GM19452 (cell line): ENCODE results near the gene LOXL1.

ENCODE experiments used
- ATAC-seq: cut with Tn5 transposase; IDR thresholded peaks from one replicate; pipeline ENCODE4 v1.9.1; 2021; ENCODE audit not compliant: unreplicated experiment

The LOXL1 gene

DNA sequence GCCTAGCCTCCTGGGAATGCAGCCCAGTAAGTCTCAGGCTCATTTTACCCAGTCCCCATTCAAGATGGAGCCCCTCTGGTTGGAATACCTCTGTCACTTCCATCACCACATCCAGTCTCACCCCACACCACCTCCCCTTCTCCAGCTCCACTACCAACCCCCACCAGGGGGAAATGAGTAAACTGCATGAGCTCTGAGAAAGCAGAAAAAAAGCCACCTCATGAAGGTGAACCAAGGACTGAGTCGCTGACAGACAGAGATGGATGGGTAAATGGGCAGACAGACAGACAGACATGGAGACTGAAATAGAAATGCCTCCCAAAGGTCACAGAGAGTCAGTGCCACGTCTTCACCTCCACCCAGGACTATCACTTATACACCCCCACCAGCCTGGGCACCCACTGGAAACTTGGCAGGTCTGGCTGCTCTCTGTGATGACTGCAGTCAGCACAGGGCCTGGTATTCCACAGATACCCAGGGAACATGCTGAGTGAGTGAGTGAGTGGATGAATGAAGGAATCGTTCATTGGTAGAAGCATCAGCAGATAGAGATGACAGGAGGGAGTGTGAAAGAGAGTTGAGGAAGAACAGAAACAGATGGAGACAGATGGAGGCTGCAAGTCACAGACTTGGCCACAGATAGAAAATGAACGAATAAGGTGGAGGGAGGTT is 4.9 kb upstream of the LOXL1 start:
- ATAC-seq = no peak

GRCh38 chr15:73922186-73923151 is 3.8 kb upstream of the LOXL1 start:
- no peak for ATAC-seq

GRCh38 chr15:73923156-73923487 is 3.1 kb upstream of the LOXL1 start:
- ATAC-seq = no peak

- ATAC-seq = no peak
Measured at GRCh38 chr15:73923488-73924164, 2.6 kb upstream of the LOXL1 start.

GRCh38 chr15:73924171-73924921 is 1.9 kb upstream of the LOXL1 start:
- ATAC-seq = no peak

DNA sequence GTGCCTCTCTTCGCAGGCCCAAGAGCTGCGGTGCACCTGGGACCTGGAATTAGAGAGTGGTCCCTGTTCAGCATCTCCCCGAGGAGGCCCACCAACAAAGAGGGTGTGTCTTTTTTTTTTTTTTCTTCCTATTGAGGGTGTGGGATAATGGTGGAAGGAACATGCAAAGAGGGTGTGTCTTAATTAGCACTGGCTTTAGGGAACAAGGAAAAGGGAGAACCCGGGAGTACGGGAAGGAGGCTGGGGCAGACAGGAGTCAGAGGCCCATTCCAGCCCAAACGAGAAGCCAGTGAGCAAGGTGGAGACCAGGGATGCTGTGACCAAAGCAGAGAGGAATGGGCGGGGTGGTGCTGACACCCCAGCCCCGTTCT is 429 bp upstream of the LOXL1 start:
- ATAC-seq = no peak

- no peak for ATAC-seq
Measured at GRCh38 chr15:73927003-73927475, 777 bp downstream of the LOXL1 start.

- ATAC-seq = no peak
Measured at GRCh38 chr15:73927476-73928240, 1.4 kb downstream of the LOXL1 start.

GRCh38 chr15:73928241-73928579 is 1.9 kb downstream of the LOXL1 start:
- no peak for ATAC-seq

GRCh38 chr15:73928971-73929627 is 2.8 kb downstream of the LOXL1 start:
- ATAC-seq = no peak

DNA sequence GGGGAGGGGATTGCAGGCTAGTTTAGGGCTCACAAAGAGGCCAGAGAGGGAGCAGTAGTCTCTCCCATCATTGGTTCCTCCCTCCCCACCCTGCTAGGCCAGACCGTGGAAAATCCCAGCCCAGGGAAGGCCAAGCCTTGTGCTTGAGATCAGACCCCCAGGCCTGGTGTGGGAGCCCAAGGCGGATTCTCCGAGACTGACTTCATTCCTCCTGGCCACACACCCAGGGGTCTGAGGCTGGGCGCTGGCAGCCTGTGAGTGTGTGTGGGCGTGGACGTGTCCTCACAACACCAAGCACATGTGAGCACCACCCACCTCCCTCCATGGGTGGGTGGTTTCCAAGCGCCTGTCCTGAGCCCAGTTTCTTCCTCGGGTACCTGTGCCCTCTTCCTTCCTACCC is 4.1 kb downstream of the LOXL1 start:
- no peak for ATAC-seq

- ATAC-seq = no peak
Measured at GRCh38 chr15:73930790-73931281, 4.6 kb downstream of the LOXL1 start.

- ATAC-seq = no peak
Measured at GRCh38 chr15:73931441-73931840, 5.2 kb downstream of the LOXL1 start.

- no peak for ATAC-seq
Measured at GRCh38 chr15:73932381-73933191, 6.3 kb downstream of the LOXL1 start.

GRCh38 chr15:73934281-73934680 is 8.0 kb downstream of the LOXL1 start:
- no peak for ATAC-seq

DNA sequence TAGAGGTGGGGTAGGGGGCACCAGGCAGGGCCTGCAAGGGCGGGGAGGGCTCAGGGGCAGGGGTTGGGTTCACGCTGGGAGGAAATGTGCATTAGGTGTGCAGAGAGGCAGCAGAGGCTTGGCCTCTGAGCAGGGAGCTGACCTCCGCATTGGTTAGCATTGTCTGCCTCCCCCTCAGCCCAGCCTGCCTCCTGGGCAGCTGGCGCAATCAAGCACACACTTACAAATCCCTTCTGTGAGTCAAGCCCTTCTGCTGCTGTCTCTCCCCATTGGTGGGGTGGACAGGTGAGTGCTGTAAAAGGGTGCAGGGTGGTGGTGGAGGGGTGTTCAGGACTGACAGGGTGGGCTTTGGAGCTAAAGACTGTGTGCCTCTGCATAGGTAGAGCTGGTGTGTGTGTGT is 9.3 kb downstream of the LOXL1 start:
- ATAC-seq = no peak

GRCh38 chr15:73936181-73936580 is 9.9 kb downstream of the LOXL1 start:
- ATAC-seq = no peak

- ATAC-seq = no peak
Measured at GRCh38 chr15:73936588-73937290, 10.5 kb downstream of the LOXL1 start.
